Measurements from ENCODE around the gene ZNF441.

The ZNF441 gene

GRCh38 chr19:11754663-11755062, 12.1 kb upstream of the ZNF441 start:
- no peak overlapping the region for H3K27ac ChIP-seq

GRCh38 chr19:11756965-11757364, 9.8 kb upstream of the ZNF441 start:
- no peak for TF ChIP-seq CTCF (IDR thresholded peaks at IDR 0.05)
- no peak for TF ChIP-seq ZFX (IDR thresholded peaks at IDR 0.05; ENCODE audit: borderline replicate concordance)
- H3K27ac ChIP-seq = no peak overlapping the region

More at GRCh38 chr19:11754663-11755062, 12.1 kb upstream of the ZNF441 start:
- no peak for TF ChIP-seq ZFX (IDR thresholded peaks at IDR 0.05; ENCODE audit: borderline replicate concordance)
- no peak for TF ChIP-seq CTCF (IDR thresholded peaks at IDR 0.05)

- H3K27ac ChIP-seq = no peak overlapping the region
- no peak for TF ChIP-seq CTCF (IDR thresholded peaks at IDR 0.05)
- TF ChIP-seq ZFX (IDR thresholded peaks at IDR 0.05; ENCODE audit: borderline replicate concordance) = no peak
These were observed 7.0 kb upstream of the ZNF441 start for GRCh38 chr19:11759805-11760204.

GRCh38 chr19:11763117-11763516, 3.7 kb upstream of the ZNF441 start:
- TF ChIP-seq CTCF (IDR thresholded peaks at IDR 0.05) = no peak
- no peak for TF ChIP-seq ZFX (IDR thresholded peaks at IDR 0.05; ENCODE audit: borderline replicate concordance)

GRCh38 chr19:11763611-11764010, 3.2 kb upstream of the ZNF441 start:
- no peak overlapping the region for H3K27ac ChIP-seq
- TF ChIP-seq ZFX (IDR thresholded peaks at IDR 0.05; ENCODE audit: borderline replicate concordance) = no peak
- TF ChIP-seq CTCF (IDR thresholded peaks at IDR 0.05) = no peak

More at GRCh38 chr19:11763117-11763516, 3.7 kb upstream of the ZNF441 start:
- H3K27ac ChIP-seq = no peak overlapping the region

- peak overlapping the region; percentile 94 for H3K27ac ChIP-seq
These were observed 883 bp downstream of the ZNF441 start for GRCh38 chr19:11767633-11768133.

More at GRCh38 chr19:11767633-11768133, 883 bp downstream of the ZNF441 start:
- TF ChIP-seq CTCF (IDR thresholded peaks at IDR 0.05) = no peak
- TF ChIP-seq ZFX (IDR thresholded peaks at IDR 0.05; ENCODE audit: borderline replicate concordance) = no peak

Measured in 22Rv1 (cell line).